Karpas-422 (cell line): ENCODE results near the gene SCUBE1. TPM values are rescaled to one million over a fixed set of nuclear protein-coding genes. Genes with fewer than 3 reads are reported as not detected.

Experiments used
- DNase-seq: peaks from one replicate; pipeline ENCODE4 v3.0.0-alpha.2; 2015
- H2AFZ ChIP-seq: fragments of 200-600 bp; sonication (generic); 2 replicates; pipeline ENCODE4 v1.6.1; 2014; ENCODE audit warnings: antibody characterized with exemption, low read length, mixed read lengths
- H3K27ac ChIP-seq: fragments of 200-600 bp; sonication (generic); 2 replicates; pipeline ENCODE4 v1.5.1; 2014; ENCODE audit warnings: mild to moderate bottlenecking, low read length, moderate library complexity
- H3K27me3 ChIP-seq: fragments of 200-600 bp; sonication (generic); 2 replicates; pipeline ENCODE4 v1.6.1; 2014; ENCODE audit warnings: low read length, mixed read lengths
- H3K36me3 ChIP-seq: fragments of 200-600 bp; sonication (generic); 2 replicates; pipeline ENCODE4 v1.6.1; 2014; ENCODE audit warnings: low read length, mixed read lengths; ENCODE audit not compliant: insufficient read depth
- H3K4me1 ChIP-seq: fragments of 200-600 bp; sonication (generic); 2 replicates; pipeline ENCODE4 v1.6.1; 2014; ENCODE audit warnings: mild to moderate bottlenecking, low read length, mixed read lengths
- H3K4me2 ChIP-seq: fragments of 200-600 bp; sonication (generic); 2 replicates; pipeline ENCODE4 v1.6.1; 2014; ENCODE audit warnings: low read length, low read depth, mild to moderate bottlenecking; ENCODE audit not compliant: poor library complexity, severe bottlenecking
- H3K4me3 ChIP-seq: fragments of 200-600 bp; sonication (generic); 2 replicates; pipeline ENCODE4 v1.5.1; 2014; ENCODE audit warnings: mild to moderate bottlenecking, antibody characterized with exemption, low read length, mixed read lengths
- H3K79me2 ChIP-seq: fragments of 200-600 bp; sonication (generic); 2 replicates; pipeline ENCODE4 v1.6.1; 2014; ENCODE audit warnings: mild to moderate bottlenecking, low read length, mixed read lengths
- H3K9ac ChIP-seq: fragments of 200-600 bp; sonication (generic); 2 replicates; pipeline ENCODE4 v1.6.0; 2014; ENCODE audit warnings: low read length
- H3K9me2 ChIP-seq: fragments of 200-600 bp; sonication (generic), shearing (Covaris generic); replicated peaks from 2 replicates; pipeline ENCODE4 v1.6.0; 2014; ENCODE audit warnings: mild to moderate bottlenecking, low read length, moderate library complexity; ENCODE audit not compliant: insufficient read depth
- H3K9me3 ChIP-seq: fragments of 300-700, 200-600 bp; sonication (generic); 2 replicates; pipeline ENCODE4 v1.6.1; 2014; ENCODE audit warnings: low read length, mixed read lengths
- H4K20me1 ChIP-seq: fragments of 200-600 bp; sonication (generic); 2 replicates; pipeline ENCODE4 v1.6.1; 2014; ENCODE audit warnings: mild to moderate bottlenecking, antibody characterized with exemption, low read length, low read depth; ENCODE audit not compliant: insufficient read depth
- total RNA-seq: library from RNA; depleted of rRNA; stranded (reverse); fragments of >200 nt; shearing (Covaris generic); gene quantifications from 2 replicates; pipeline ENCODE4 v1.2.3, GENCODE V29; 2014; ENCODE audit warnings: low replicate concordance

Gene SCUBE1
- total RNA-seq, 1 experiment from 2014 or later: not detected

GRCh38 chr22:43338766-43339345 lies 4.3 kb downstream of the SCUBE1 start:
- Histone ChIP-seq H3K36me3 (no peaks in the 10 kb centered on the region), H3K4me3 (no peak overlapping the region), H3K4me1 (no peaks in the 10 kb centered on the region), H3K9me3 (no peaks in the 10 kb centered on the region), H2AFZ (no peak overlapping the region), H3K9me2 (no peaks in the 10 kb centered on the region), H3K27me3 (no peaks in the 10 kb centered on the region), H3K79me2 (no peaks in the 10 kb centered on the region), H3K4me2 (no peak overlapping the region), H4K20me1 (no peaks in the 10 kb centered on the region; the same call in 1 of the 2 replicates), H3K9ac (no peak overlapping the region), H3K27ac (no peak overlapping the region)
- DNase-seq: no peak

- no peaks in the 10 kb centered on the region for H3K9me3 ChIP-seq
- H3K36me3 ChIP-seq: no peaks in the 10 kb centered on the region
- H3K4me3 ChIP-seq: no peak overlapping the region
- no peak overlapping the region for H3K27ac ChIP-seq
- no peak overlapping the region for H3K9ac ChIP-seq
- H3K4me2 ChIP-seq: no peak overlapping the region
- no peaks in the 10 kb centered on the region for H3K4me1 ChIP-seq
- H2AFZ ChIP-seq: no peak overlapping the region
- H3K27me3 ChIP-seq: no peaks in the 10 kb centered on the region
- no peaks in the 10 kb centered on the region for H3K79me2 ChIP-seq
- H4K20me1 ChIP-seq: no peaks in the 10 kb centered on the region; the same call in 1 of the 2 replicates
- H3K9me2 ChIP-seq: no peaks in the 10 kb centered on the region
- no peak for DNase-seq
These were observed 5.2 kb downstream of the SCUBE1 start for GRCh38 chr22:43337946-43338345.

- Histone ChIP-seq H3K36me3 (no peaks in the 10 kb centered on the region), H3K27me3 (no peaks in the 10 kb centered on the region), H3K79me2 (no peaks in the 10 kb centered on the region), H3K9me2 (no peaks in the 10 kb centered on the region), H3K4me2 (no peak overlapping the region), H2AFZ (no peak overlapping the region), H3K4me1 (no peaks in the 10 kb centered on the region), H3K9me3 (no peaks in the 10 kb centered on the region), H4K20me1 (no peaks in the 10 kb centered on the region; the same call in 1 of the 2 replicates), H3K9ac (no peak overlapping the region), H3K27ac (no peak overlapping the region), H3K4me3 (no peak overlapping the region)
- DNase-seq: no peak
These were observed 5.8 kb downstream of the SCUBE1 start for GRCh38 chr22:43337385-43337784.

GRCh38 chr22:43334378-43334777 lies 8.8 kb downstream of the SCUBE1 start:
- no peaks in the 10 kb centered on the region for H3K27me3 ChIP-seq
- no peaks in the 10 kb centered on the region for H3K9me3 ChIP-seq
- no peaks in the 10 kb centered on the region for H3K36me3 ChIP-seq
- no peak overlapping the region for H3K27ac ChIP-seq
- H3K9ac ChIP-seq: no peak overlapping the region
- H3K4me2 ChIP-seq: no peak overlapping the region
- no peak for DNase-seq
- H3K79me2 ChIP-seq: no peaks in the 10 kb centered on the region
- no peaks in the 10 kb centered on the region for H3K4me1 ChIP-seq
- no peaks in the 10 kb centered on the region for H3K9me2 ChIP-seq
- H4K20me1 ChIP-seq: peaks cover 3% of the 10 kb centered on the region; the same call in 1 of the 2 replicates
- H3K4me3 ChIP-seq: no peak overlapping the region
- no peak overlapping the region for H2AFZ ChIP-seq

GRCh38 chr22:43333978-43334377 lies 9.2 kb downstream of the SCUBE1 start:
- no peak overlapping the region for H2AFZ ChIP-seq
- no peak overlapping the region for H3K4me3 ChIP-seq
- H3K9me2 ChIP-seq: no peaks in the 10 kb centered on the region
- no peaks in the 10 kb centered on the region for H3K9me3 ChIP-seq
- H3K9ac ChIP-seq: no peak overlapping the region
- H4K20me1 ChIP-seq: peaks cover 5% of the 10 kb centered on the region; the same call in 1 of the 2 replicates
- DNase-seq: no peak
- no peaks in the 10 kb centered on the region for H3K4me1 ChIP-seq
- no peak overlapping the region for H3K27ac ChIP-seq
- no peaks in the 10 kb centered on the region for H3K36me3 ChIP-seq
- H3K4me2 ChIP-seq: no peak overlapping the region
- H3K27me3 ChIP-seq: no peaks in the 10 kb centered on the region
- H3K79me2 ChIP-seq: no peaks in the 10 kb centered on the region

- Histone ChIP-seq H3K4me1 (no peaks in the 10 kb centered on the region), H3K27ac (no peak overlapping the region), H2AFZ (no peak overlapping the region), H3K27me3 (no peaks in the 10 kb centered on the region), H4K20me1 (peaks cover 5% of the 10 kb centered on the region; the same call in 1 of the 2 replicates), H3K36me3 (no peaks in the 10 kb centered on the region), H3K4me2 (no peak overlapping the region), H3K79me2 (no peaks in the 10 kb centered on the region), H3K4me3 (no peak overlapping the region), H3K9me2 (no peaks in the 10 kb centered on the region), H3K9ac (no peak overlapping the region), H3K9me3 (no peaks in the 10 kb centered on the region)
- DNase-seq: no peak
These were observed 10.0 kb downstream of the SCUBE1 start for GRCh38 chr22:43333156-43333555.

- H3K9me3 ChIP-seq: no peaks in the 10 kb centered on the region
- H3K79me2 ChIP-seq: no peaks in the 10 kb centered on the region
These were observed 11.5 kb downstream of the SCUBE1 start for GRCh38 chr22:43331698-43332097.

GRCh38 chr22:43331069-43331451 lies 12.1 kb downstream of the SCUBE1 start:
- no peaks in the 10 kb centered on the region for H3K36me3 ChIP-seq
- peaks cover 5% of the 10 kb centered on the region; the same call in 1 of the 2 replicates for H4K20me1 ChIP-seq
- H3K9ac ChIP-seq: no peak overlapping the region
- H3K79me2 ChIP-seq: no peaks in the 10 kb centered on the region
- H3K27ac ChIP-seq: no peak overlapping the region
- no peaks in the 10 kb centered on the region for H3K27me3 ChIP-seq
- H3K4me3 ChIP-seq: no peak overlapping the region
- DNase-seq: no peak
- no peak overlapping the region for H2AFZ ChIP-seq
- H3K4me2 ChIP-seq: no peak overlapping the region
- H3K9me3 ChIP-seq: no peaks in the 10 kb centered on the region
- no peaks in the 10 kb centered on the region for H3K9me2 ChIP-seq
- H3K4me1 ChIP-seq: no peaks in the 10 kb centered on the region

More at GRCh38 chr22:43331698-43332097, 11.5 kb downstream of the SCUBE1 start:
- H3K9ac ChIP-seq: no peak overlapping the region
- H3K27me3 ChIP-seq: no peaks in the 10 kb centered on the region
- no peak overlapping the region for H3K4me3 ChIP-seq
- H4K20me1 ChIP-seq: peaks cover 5% of the 10 kb centered on the region; the same call in 1 of the 2 replicates
- no peaks in the 10 kb centered on the region for H3K9me2 ChIP-seq
- DNase-seq: no peak
- no peaks in the 10 kb centered on the region for H3K4me1 ChIP-seq
- no peak overlapping the region for H2AFZ ChIP-seq
- no peak overlapping the region for H3K4me2 ChIP-seq
- no peaks in the 10 kb centered on the region for H3K36me3 ChIP-seq
- H3K27ac ChIP-seq: no peak overlapping the region
